K562 (cell line): ENCODE results near the gene TRPC1. TPM values are rescaled to one million over a fixed set of nuclear protein-coding genes. Genes with fewer than 3 reads are reported as not detected.
A peak's percentile ranks its signal among the peaks of the same experiment; 100 is the strongest.

Experiments
- ATAC-seq: fragments of 200-7000 bp; cut with Tn5 transposase; 3 replicates; pipeline ENCODE4 v1.9.1; 2020; ENCODE audit warnings: moderate library complexity
- BruUV-seq: library from RNA; stranded (reverse); fragments of 400-500 nt; replicated peaks from 2 replicates; lab custom pipeline; 2021; lab: Mats Ljungman, UMichigan
- CTCF ChIA-PET: fragments of 300-600 bp; formaldehyde crosslinking; extraction: SDS; loops from one replicate; lab custom pipeline; 2021; ENCODE audit warnings: low intra/inter-chr PET ratio; lab: Yijun Ruan, JAX
- POLR2A ChIA-PET: fragments of 300-600, 350-650 bp; sonication (Branson Sonifier 250); formaldehyde crosslinking; extraction: SDS; loops from one replicate; lab custom pipeline; 2021; ENCODE audit warnings: antibody characterized with exemption, inconsistent platforms; lab: Yijun Ruan, JAX
- DNase-seq, 4 experiments: peaks; one replicate each; pipeline versions ENCODE4 v3.0.0 to v3.0.0-alpha.2; 2011 to 2018; ENCODE audit warnings: low spot score in 3 of 4, mixed read lengths in 3 of 4; ENCODE audit errors: extremely low read depth in 1 of 4
- FAIRE-seq: peaks from 2 replicates; lab custom pipeline; 2011; peaks lifted over from hg19 to GRCh38; lab: Jason Lieb, UNC
- H2AFZ ChIP-seq: 2 replicates; pipeline ENCODE4 v1.6.0; 2011; ENCODE audit warnings: low read depth, low read length, control low read depth, inconsistent platforms
- H3K27ac ChIP-seq: fragments of 200-600 bp; 3 replicates; pipeline ENCODE4 v1.8.0; 2011; ENCODE audit warnings: low read depth, mild to moderate bottlenecking, control low read depth, inconsistent platforms, low read length, moderate library complexity, mixed read lengths; ENCODE audit errors: extremely low read depth
- H3K27me3 ChIP-seq, 2 experiments: fragments of 300-600 bp in 1 of 2; 2 replicates in 1 of 2; 3 replicates in 1 of 2; pipeline versions ENCODE4 v1.6.0 to v1.8.0; 2011; ENCODE audit warnings: inconsistent platforms in 2 of 2, low read length in 2 of 2, mild to moderate bottlenecking in 1 of 2, mixed read lengths in 1 of 2, moderate library complexity in 1 of 2; ENCODE audit not compliant: control insufficient read depth in 2 of 2, insufficient read depth in 2 of 2
- H3K36me3 ChIP-seq: fragments of 300-600 bp; 3 replicates; pipeline ENCODE4 v1.8.0; 2011; ENCODE audit warnings: mild to moderate bottlenecking, low read length, inconsistent platforms; ENCODE audit not compliant: control insufficient read depth, insufficient read depth
- H3K4me1 ChIP-seq, 2 experiments: fragments of 200-600 bp in 1 of 2; replicated peaks in 1 of 2; 2 replicates in 1 of 2; 3 replicates in 1 of 2; pipeline versions ENCODE4 v1.5.1 to v1.8.0; 2011; ENCODE audit warnings: inconsistent platforms in 2 of 2, low read length in 2 of 2, mild to moderate bottlenecking in 1 of 2, mixed read lengths in 1 of 2, moderate library complexity in 1 of 2; ENCODE audit not compliant: control insufficient read depth in 2 of 2, insufficient read depth in 2 of 2
- H3K4me2 ChIP-seq: 2 replicates; pipeline ENCODE4 v1.6.1; 2011; ENCODE audit warnings: low read length, control low read depth, inconsistent platforms, mixed read lengths; ENCODE audit not compliant: insufficient read depth
- H3K4me3 ChIP-seq: fragments of 200-600 bp; sonication (generic), shearing (Covaris generic); 2 replicates; pipeline ENCODE4 v1.5.1; 2016; ENCODE audit warnings: control low read depth, inconsistent platforms
- H3K79me2 ChIP-seq: fragments of 200-600 bp; 3 replicates; pipeline ENCODE4 v1.8.0; 2011; ENCODE audit warnings: low read length, inconsistent platforms; ENCODE audit not compliant: control insufficient read depth, insufficient read depth
- H3K9ac ChIP-seq, 2 experiments: 2 replicates each; pipeline versions ENCODE4 v1.6.0 to v1.6.1; 2011; ENCODE audit warnings: low read depth in 2 of 2, low read length in 2 of 2, control low read depth in 1 of 2, inconsistent platforms in 1 of 2, mild to moderate bottlenecking in 1 of 2, mixed read lengths in 1 of 2; ENCODE audit not compliant: insufficient read depth in 1 of 2
- H3K9me1 ChIP-seq: one replicate; pipeline ENCODE4 v1.6.0; 2011; ENCODE audit warnings: inconsistent platforms, mild to moderate bottlenecking, low read length, moderate library complexity; ENCODE audit not compliant: control insufficient read depth, insufficient read depth
- H3K9me3 ChIP-seq: replicated peaks from 2 replicates; pipeline ENCODE4 v1.5.1; 2011; ENCODE audit warnings: low read depth, low read length, inconsistent platforms; ENCODE audit not compliant: control insufficient read depth, insufficient read depth
- H4K20me1 ChIP-seq: replicated peaks from 2 replicates; pipeline ENCODE4 v1.6.1; 2011; ENCODE audit warnings: low read length, inconsistent platforms, mixed read lengths; ENCODE audit not compliant: control insufficient read depth, insufficient read depth
- ARID3B ChIP-seq: fragments of 250-450 bp; sonication (Bioruptor Pico); IDR thresholded peaks from 2 replicates; pipeline ENCODE4 v1.4.0; 2020; ENCODE audit warnings: borderline replicate concordance
- CUX1 ChIP-seq: fragments of 200-800 bp; sonication (Bioruptor generic); IDR thresholded peaks from 2 replicates; pipeline ENCODE4 v1.6.1; 2016; ENCODE audit warnings: missing genetic modification characterization, missing compliant biosample characterization
- CXXC5 ChIP-seq: fragments of 250-450 bp; sonication (Bioruptor Pico); IDR thresholded peaks from 2 replicates; pipeline ENCODE4 v1.8.0; 2022; ENCODE audit warnings: inconsistent platforms, mild to moderate bottlenecking, moderate library complexity
- EHMT2 ChIP-seq: fragments of 450-650 bp; IDR thresholded peaks from 2 replicates; pipeline ENCODE4 v1.6.1; 2018; ENCODE audit warnings: antibody characterized with exemption
- EP400 ChIP-seq: fragments of 450-650 bp; IDR thresholded peaks from 2 replicates; pipeline ENCODE4 v1.6.1; 2017; ENCODE audit warnings: antibody characterized with exemption, mild to moderate bottlenecking, moderate library complexity
- ETV5 ChIP-seq: sonication (generic); formaldehyde crosslinking; IDR thresholded peaks from 2 replicates; pipeline ENCODE4 v1.4.0; 2020; ENCODE audit warnings: low read depth, mild to moderate bottlenecking, missing genetic modification reagents
- MEIS2 ChIP-seq: fragments of 450-650 bp; IDR thresholded peaks from 2 replicates; pipeline ENCODE4 v1.6.1; 2014; ENCODE audit warnings: mild to moderate bottlenecking; ENCODE audit not compliant: partially characterized antibody
- NKRF ChIP-seq: fragments of 450-650 bp; IDR thresholded peaks from 2 replicates; pipeline ENCODE4 v1.6.1; 2016; ENCODE audit warnings: borderline replicate concordance
- RNF2 ChIP-seq: sonication (generic); IDR thresholded peaks from 2 replicates; pipeline ENCODE4 v1.6.1; 2016
- ZFP1 ChIP-seq: fragments of 450-650 bp; formaldehyde crosslinking; IDR thresholded peaks from 2 replicates; pipeline ENCODE4 v1.4.0; 2020; ENCODE audit warnings: mild to moderate bottlenecking, mixed read lengths
- ZNF124 ChIP-seq: sonication (generic); formaldehyde crosslinking; IDR thresholded peaks from 2 replicates; pipeline ENCODE4 v1.8.1; 2022; ENCODE audit warnings: missing genetic modification reagents
- ZNF696 ChIP-seq: fragments of 250-450 bp; sonication (Bioruptor Pico); conservative IDR thresholded peaks from 2 replicates; pipeline ENCODE4 v1.4.0; 2020; ENCODE audit warnings: mild to moderate bottlenecking, moderate library complexity
- ZNF75A ChIP-seq: fragments of 450-650 bp; formaldehyde crosslinking; IDR thresholded peaks from 2 replicates; pipeline ENCODE4 v1.4.0; 2020; ENCODE audit warnings: mild to moderate bottlenecking
- WGBS: fragments of 100-300 bp; shearing (Covaris generic); methylation state at CpG from one replicate; pipeline ENCODE4 v1.1.6; 2016; ENCODE audit warnings: low coverage, mixed read lengths; ENCODE audit not compliant: insufficient coverage; ENCODE audit errors: missing lambda C conversion rate; 5-methylcytosine and 5-hydroxymethylcytosine counted together
- in situ Hi-C: fragments of 300-500 bp; cut with MboI; formaldehyde crosslinking; loops from 4 replicates; pipeline ENCODE4 v1.15.0; 2018; ENCODE audit warnings: inconsistent platforms, mixed read lengths
- intact Hi-C: fragments of 100-400 bp; cut with micrococcal nuclease; formaldehyde crosslinking; loops from 2 replicates; pipeline ENCODE4 v1.14.2; 2022
- polyA plus RNA-seq, 8 experiments: library from polyadenylated mRNA; depleted of rRNA in 4 of 8; stranded (reverse) in 5 of 8; unstranded in 3 of 8; fragments of >200 nt; fragmentation: Nextera tagmentation in 2 of 8; fragmentation: Illumina TruSeq in 1 of 8; extraction: Ambion mirVana in 2 of 8; extraction: Trizol in 1 of 8; gene quantifications; 2 replicates each; pipeline versions ENCODE4 v1.2.1 to v1.2.3, GENCODE V29; 2011 to 2014; ENCODE audit warnings: inconsistent platforms in 1 of 8, missing spikeins in 1 of 8
- total RNA-seq, 7 experiments: library from RNA; depleted of rRNA in 6 of 7; stranded (reverse); fragments of >200 nt in 6 of 7; fragmentation: Illumina TruSeq in 2 of 7; extraction: Trizol in 2 of 7; gene quantifications; 2 replicates each; pipeline versions ENCODE4 v1.2.1 to v1.2.3, GENCODE V29; 2011 to 2021; ENCODE audit warnings: low replicate concordance in 1 of 7

TRPC1 gene
- total and polyA plus RNA-seq, 9 of the 15 experiments (the other 6 are each of a cell fraction or from before 2014, with no cell fraction given), result 1.4 to 6.5 (median 3.0) TPM

- 82% methylated on average over 3 of the region's 3 CpGs for WGBS
- Histone ChIP-seq H3K79me2 (no peaks in the 10 kb centered on the region), H3K4me1 (no peaks in the 10 kb centered on the region; a peak in 1 of 5 replicates), H3K4me3 (no peak overlapping the region), H3K27ac (no peak overlapping the region), H3K9ac (no peak overlapping the region), H3K4me2 (no peak overlapping the region), H3K27me3 (no peaks in the 10 kb centered on the region), H3K36me3 (no peaks in the 10 kb centered on the region), H2AFZ (peak overlapping the region; percentile 9; the same call in 1 of the 2 replicates), H3K9me3 (no peaks in the 10 kb centered on the region), H3K9me1 (no peaks in the 10 kb centered on the region), H4K20me1 (no peaks in the 10 kb centered on the region)
- BruUV-seq, result no TSS peak
- DNase-seq, result no peak
- intact Hi-C loops (no loop called here), in situ Hi-C loops (no loop called here)
- ChIA-PET CTCF (no interaction called here), POLR2A (interaction anchor here (0.8 to 2.4 kb wide), 4 partner anchors 8 to 155 kb away, joined by 3 to 14 read pairs (median 6); partner anchors contain the start of gene TRPC1)
- FAIRE-seq, result peak; percentile 56
- ATAC-seq, result peak; percentile 46
- TF ChIP-seq EP400, result no peak
- no peak for TF ChIP-seq CXXC5 (CRISPR knock-in tag)
- TF ChIP-seq ZNF696 (CRISPR knock-in tag), result no peak
- TF ChIP-seq ZNF75A (CRISPR knock-in tag), result no peak
- TF ChIP-seq CUX1 (CRISPR knock-in tag), result no peak
- no peak for TF ChIP-seq MEIS2
- no peak for TF ChIP-seq ETV5 (CRISPR knock-in tag)
- TF ChIP-seq RNF2, result no peak
- TF ChIP-seq ARID3B (CRISPR knock-in tag), result no peak
- no peak for TF ChIP-seq ZNF124 (CRISPR knock-in tag)
- TF ChIP-seq ZFP1 (CRISPR knock-in tag), result no peak
- no peak for TF ChIP-seq NKRF
- no peak for TF ChIP-seq EHMT2
Observed at GRCh38 chr3:142732066-142732465, 8.2 kb downstream of the TRPC1 start.
